GM10248 (cell line): ENCODE measurements around the gene CC2D1A.
"Not testable (repeated sequence)": the region's sequence is repeated elsewhere in the genome, so short reads cannot be mapped to it uniquely, and the experiment has no call there.

Source experiments
- CTCF ChIA-PET: fragments of 300-600 bp; sonication (Branson Sonifier 250); formaldehyde crosslinking; extraction: SDS; loops from one replicate; lab custom pipeline; 2021; ENCODE audit warnings: antibody characterized with exemption; lab: Yijun Ruan, JAX
- POLR2A ChIA-PET: fragments of 350-650 bp; sonication (Branson Sonifier 250); formaldehyde crosslinking; extraction: SDS; loops from one replicate; lab custom pipeline; 2020; ENCODE audit warnings: antibody characterized with exemption; lab: Yijun Ruan, JAX
- DNase-seq: peaks from one replicate; pipeline ENCODE4 v3.0.0; 2012; ENCODE audit errors: extremely low spot score
- TF ChIP-seq, protein P1 (sequence below): IDR thresholded peaks from 2 replicates; pipeline ENCODE4 v1.5.1; 2012; ENCODE audit warnings: mild to moderate bottlenecking, low read depth; ENCODE audit errors: extremely low read depth, missing control alignments, control extremely low read depth

The CC2D1A gene

DNA sequence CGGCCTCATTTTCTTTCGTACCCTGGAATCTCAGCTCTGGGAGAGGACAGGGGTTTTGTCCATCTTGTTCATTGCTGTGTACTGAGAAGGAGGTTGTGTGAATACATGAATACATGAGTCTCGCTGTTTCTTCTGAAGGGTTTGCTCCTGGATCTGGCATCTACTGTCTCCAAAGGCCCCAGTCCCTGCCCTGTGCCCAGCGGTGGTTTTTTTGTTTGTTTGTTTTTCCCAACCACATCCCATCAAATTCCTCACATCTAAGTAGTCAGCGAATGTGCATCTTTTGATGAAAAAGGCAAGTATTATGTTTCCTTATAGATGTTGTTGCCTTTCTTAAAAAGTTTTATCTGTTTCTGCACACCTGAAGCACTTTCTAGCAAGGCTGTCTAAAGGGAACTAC lies 58.8 kb downstream of the CC2D1A start:
- no peak for DNase-seq
- CTCF ChIA-PET, result no interaction called here
- TF ChIP-seq, protein P1, sequence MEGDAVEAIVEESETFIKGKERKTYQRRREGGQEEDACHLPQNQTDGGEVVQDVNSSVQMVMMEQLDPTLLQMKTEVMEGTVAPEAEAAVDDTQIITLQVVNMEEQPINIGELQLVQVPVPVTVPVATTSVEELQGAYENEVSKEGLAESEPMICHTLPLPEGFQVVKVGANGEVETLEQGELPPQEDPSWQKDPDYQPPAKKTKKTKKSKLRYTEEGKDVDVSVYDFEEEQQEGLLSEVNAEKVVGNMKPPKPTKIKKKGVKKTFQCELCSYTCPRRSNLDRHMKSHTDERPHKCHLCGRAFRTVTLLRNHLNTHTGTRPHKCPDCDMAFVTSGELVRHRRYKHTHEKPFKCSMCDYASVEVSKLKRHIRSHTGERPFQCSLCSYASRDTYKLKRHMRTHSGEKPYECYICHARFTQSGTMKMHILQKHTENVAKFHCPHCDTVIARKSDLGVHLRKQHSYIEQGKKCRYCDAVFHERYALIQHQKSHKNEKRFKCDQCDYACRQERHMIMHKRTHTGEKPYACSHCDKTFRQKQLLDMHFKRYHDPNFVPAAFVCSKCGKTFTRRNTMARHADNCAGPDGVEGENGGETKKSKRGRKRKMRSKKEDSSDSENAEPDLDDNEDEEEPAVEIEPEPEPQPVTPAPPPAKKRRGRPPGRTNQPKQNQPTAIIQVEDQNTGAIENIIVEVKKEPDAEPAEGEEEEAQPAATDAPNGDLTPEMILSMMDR, result no peak
- POLR2A ChIA-PET, result interaction anchor here (0.7 kb wide), 1 partner anchor 29 kb away, joined by 5 read pairs; no protein-coding TSS in a partner anchor

DNA sequence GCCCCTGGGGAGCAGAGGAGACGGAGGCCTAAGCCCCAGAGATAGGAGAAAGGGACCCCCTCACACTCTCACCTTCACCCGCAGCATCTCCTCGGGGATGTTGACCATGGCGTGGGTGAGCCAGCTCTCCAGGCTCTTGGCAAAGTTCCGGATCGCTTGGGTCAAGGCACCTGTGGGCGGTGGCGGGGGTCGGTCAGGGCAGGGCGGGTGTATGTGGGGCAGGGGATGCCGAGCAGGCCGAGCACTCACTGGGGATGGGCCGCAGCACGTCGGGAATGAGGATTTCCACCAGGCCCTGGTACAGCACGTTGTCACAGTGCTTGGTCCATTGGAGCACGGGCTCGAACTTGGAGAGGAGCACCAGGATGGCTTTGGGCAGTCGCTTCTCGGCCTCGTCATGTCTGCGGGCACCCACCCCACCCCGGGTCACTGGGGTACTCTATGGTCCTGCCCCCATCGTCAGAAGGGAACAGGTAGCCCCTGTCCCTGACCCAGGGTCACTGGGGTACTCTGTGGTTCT lies 59.4 kb downstream of the CC2D1A start:
- POLR2A ChIA-PET, result no interaction called here

DNA sequence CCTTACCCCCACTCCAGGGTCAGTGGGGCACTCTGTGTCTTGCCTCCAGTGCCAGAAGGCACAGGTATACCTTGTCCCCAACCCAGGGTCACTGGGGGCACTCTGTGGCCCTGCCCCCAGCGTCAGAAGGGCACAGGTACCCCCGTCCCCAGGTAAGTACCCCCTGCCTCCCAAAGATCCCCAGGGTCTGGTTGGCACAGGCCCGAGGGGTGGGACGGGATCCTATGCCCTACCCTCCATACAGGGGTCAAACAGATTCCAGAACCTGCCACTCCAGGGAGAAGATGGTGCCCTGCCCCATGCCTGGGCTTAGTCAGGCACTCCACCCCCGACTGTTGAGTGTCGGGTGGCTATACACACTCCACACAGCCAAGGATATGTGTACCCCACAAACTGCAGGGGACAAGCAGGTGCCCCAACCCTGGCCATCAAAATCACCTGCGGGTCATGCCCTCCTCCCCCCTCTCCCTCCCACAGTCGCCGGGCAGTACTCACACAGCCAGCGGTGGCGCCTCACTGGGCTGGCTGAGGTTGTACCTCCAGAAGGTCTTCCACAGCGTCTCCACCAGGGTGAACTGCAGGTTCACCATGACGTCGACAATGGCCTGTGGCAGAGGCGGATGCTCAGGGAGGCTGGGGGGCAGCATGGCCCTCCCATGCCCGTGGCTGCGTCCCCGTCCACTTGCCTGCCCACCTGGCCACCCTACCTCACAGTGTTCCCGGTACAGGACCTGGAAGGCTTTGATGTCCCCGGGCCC lies 60.1 kb downstream of the CC2D1A start:
- TF ChIP-seq, protein P1, result no peak
- CTCF ChIA-PET, result interaction anchor here (0.6 kb wide), 1 partner anchor 25 kb away, joined by 3 read pairs; no protein-coding TSS in a partner anchor
- DNase-seq, result no peak
- POLR2A ChIA-PET, result no interaction called here

More for the DNA sequence above, 59.4 kb downstream of the CC2D1A start:
- CTCF ChIA-PET, result no interaction called here
- DNase-seq, result no peak
- TF ChIP-seq, protein P1, result no peak

GRCh38 chr19:13966684-13967128 lies 60.7 kb downstream of the CC2D1A start:
- CTCF ChIA-PET, result interaction anchor here (0.6 kb wide), 1 partner anchor 24 kb away, joined by 3 read pairs; no protein-coding TSS in a partner anchor
- POLR2A ChIA-PET, result no interaction called here

DNA sequence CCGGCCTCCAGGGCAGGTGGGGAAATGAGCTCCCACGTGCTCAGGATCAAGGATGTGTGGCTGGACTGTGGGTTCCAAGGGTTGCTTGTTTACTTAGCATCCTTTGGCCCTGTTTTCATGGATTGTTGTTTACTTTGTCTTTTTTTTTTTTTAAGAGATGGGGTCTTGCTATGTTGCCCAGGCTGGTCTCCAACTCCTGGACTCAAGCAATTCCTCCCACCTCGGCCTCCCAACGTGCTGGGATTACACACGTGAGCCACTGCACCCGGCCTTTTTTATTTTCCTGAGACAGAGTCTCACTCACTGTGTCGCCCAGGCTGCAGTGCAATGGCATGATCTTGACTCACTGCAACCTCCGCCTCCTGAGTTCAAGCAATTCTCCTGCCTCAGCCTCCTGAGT lies 61.2 kb downstream of the CC2D1A start:
- DNase-seq, POLR2A ChIA-PET: not testable (repeated sequence)
- CTCF ChIA-PET, result interaction anchor here (0.6 kb wide), 1 partner anchor 24 kb away, joined by 3 read pairs; no protein-coding TSS in a partner anchor

More at GRCh38 chr19:13966684-13967128, 60.7 kb downstream of the CC2D1A start:
- DNase-seq, result no peak
- TF ChIP-seq, protein P1, result no peak

- no peak for DNase-seq
- ChIA-PET POLR2A (no interaction called here), CTCF (interaction anchor here (0.8 kb wide), 1 partner anchor 8 kb away, joined by 3 read pairs; no protein-coding TSS in a partner anchor)
- TF ChIP-seq, protein P1, result no peak
Measured at GRCh38 chr19:13968383-13968935, 62.5 kb downstream of the CC2D1A start.

GRCh38 chr19:13968999-13969398 lies 63.0 kb downstream of the CC2D1A start:
- no peak for DNase-seq
- TF ChIP-seq, protein P1, result no peak
- POLR2A ChIA-PET, result no interaction called here
- CTCF ChIA-PET, result no interaction called here
